ENCODE results near the gene CXCL10. TPM values are rescaled to one million over a fixed set of nuclear protein-coding genes. Genes with fewer than 3 reads are reported as not detected.
"Not testable (repeated sequence)": the region's sequence is repeated elsewhere in the genome, so short reads cannot be mapped to it uniquely, and the experiment has no call there.

Gene CXCL10
- total RNA-seq, 1 donor from 2014 or later: 12.7 TPM

DNA sequence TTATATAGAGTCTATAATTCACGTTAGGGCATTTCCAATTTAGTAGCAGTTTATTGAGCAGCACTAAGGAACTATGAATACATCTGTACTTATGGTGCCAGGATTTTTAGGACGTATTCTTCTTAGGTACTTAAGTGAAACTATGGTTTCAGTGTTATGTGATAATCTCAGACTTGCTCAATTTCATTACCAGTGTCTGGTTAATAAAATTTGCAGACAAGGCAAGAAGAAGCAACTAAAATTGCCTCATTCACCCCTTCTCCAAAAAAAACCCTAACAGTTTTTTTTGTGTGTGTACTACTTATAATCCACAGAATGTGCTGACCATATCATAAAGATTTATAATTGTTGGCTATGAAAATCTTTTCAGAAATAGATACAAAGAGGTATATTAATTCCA is 6.0 kb upstream of the CXCL10 start:
- no peak for DNase-seq (ENCODE audit: extremely low read depth, low read depth, low spot score)

DNA sequence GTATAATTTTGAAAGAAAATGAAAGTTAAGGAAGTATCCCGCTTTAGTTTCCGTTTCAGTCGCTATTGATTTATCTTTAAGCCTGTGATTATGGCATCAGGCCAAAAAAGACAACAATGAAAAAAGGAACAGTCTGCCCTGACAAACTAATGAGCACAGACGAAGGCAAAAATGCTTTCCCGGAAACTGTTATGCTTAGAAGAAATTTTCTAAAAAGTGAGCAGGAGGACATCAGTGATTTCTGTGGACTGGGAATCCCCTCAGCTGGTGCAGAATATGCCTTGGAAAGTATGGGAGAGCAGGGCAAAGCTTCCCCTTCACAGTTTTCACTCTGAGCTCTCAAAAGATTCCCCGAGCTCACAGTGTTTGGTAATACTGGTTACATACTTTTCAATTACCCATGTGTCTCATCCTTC is 5.1 kb upstream of the CXCL10 start:
- peak; percentile 29 for DNase-seq (ENCODE audit: extremely low read depth, low read depth, low spot score)

DNA sequence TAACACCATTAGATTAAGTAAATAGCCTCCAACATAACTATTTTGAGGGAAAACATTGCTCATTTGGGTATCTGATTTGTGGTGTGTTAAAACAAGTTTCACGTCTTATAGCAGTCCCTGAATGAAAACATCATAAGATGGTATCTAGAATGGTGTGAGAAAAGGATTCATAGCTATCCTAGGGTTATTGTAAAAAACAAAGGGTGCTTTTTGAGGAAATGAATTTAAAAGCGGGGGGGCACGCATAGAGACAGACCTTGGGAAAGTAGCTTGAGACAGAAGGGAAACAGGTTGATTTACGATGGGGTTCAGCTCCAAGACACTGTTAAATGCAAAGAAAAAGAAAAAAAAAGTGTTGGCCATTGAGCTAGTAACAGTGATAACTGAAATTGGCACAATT is 768 bp upstream of the CXCL10 start:
- no peak for DNase-seq (ENCODE audit: extremely low read depth, low read depth, low spot score)

DNA sequence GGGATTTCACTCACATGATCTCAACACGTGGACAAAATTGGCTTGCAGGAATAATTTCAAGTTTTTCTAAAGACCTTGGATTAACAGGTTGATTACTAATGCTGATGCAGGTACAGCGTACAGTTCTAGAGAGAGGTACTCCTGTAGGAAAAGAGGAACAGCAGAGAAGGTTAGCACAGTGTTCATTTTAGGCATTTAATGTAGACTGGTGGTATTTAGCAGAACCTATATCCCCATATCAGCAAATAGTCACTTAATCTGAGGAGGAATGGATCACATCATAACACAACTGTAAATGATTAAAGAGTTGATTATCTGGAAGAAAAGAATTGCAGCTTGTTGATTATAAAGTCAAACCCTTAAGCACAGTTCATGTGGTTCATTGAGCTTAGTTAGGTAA is 620 bp downstream of the CXCL10 start:
- no peak for DNase-seq (ENCODE audit: extremely low read depth, low read depth, low spot score)

DNA sequence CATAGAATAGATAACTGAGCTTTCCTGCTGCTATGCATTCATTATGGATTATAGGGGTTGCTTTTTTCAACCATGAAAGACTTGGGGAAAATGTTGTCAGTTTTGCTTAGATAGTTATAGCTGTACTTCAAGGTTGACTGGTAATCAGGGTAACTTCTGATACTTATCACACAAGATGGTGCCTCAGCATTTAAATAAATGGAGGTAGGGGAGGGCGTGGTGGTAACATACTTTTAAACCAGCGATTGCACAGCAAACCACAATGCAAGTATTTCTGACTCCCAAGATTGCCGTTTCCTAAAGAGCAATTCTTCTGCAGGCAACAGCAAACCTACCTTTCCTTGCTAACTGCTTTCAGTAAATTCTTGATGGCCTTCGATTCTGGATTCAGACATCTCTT is 1.3 kb downstream of the CXCL10 start:
- DNase-seq (ENCODE audit: extremely low read depth, low read depth, low spot score): no peak

DNA sequence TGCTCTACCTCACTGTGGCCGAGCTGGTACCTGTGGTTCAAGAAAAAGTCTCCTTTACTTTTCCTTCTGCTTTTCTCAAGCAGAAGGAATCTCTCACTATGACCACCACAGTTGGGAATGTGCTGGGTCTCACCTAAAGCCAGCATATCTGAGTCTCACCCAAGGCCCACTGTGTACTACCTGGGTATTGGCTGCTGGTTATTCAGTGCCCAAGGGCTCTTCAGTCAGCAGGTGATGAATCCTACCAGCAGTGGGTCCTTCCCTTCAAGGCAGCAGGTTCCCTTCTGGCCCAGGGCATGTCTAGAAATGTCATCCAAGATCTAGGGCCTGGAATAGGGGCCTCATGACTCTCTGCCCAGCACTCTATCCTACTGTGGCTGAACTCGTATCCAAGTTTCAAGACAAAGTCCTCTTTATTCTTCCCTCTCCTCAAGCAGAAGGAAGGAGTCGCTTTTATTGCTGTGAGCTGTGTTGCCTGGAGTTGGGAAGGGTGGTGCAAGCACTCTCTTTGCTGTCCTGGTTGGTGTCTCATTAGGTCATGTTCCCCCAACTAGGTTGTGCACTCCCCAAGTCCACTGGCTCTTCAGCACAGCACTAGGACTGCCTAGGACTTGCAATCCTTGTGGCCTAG is 6.1 kb downstream of the CXCL10 start:
- DNase-seq (ENCODE audit: extremely low read depth, low read depth, low spot score): no peak

DNA sequence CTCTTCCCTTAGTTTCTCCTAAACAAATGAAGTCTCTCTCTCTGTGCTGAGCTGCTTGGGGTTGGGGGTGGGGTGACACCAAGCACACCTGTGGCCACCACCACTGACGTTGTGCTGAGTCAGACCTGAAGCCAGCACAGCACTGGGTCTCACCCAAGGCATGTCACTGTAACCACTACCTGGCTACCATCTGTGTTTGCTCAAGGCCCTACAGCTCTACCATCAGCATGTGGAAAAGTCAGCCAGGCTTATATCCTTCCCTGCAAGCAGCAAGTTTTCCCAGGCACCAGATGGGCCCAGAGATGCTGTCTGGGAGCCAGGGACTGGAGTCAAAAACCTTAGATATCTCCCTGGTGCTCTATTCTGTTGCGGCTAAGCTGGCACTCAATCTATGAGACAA is 6.9 kb downstream of the CXCL10 start:
- no peak for DNase-seq (ENCODE audit: extremely low read depth, low read depth, low spot score)

DNA sequence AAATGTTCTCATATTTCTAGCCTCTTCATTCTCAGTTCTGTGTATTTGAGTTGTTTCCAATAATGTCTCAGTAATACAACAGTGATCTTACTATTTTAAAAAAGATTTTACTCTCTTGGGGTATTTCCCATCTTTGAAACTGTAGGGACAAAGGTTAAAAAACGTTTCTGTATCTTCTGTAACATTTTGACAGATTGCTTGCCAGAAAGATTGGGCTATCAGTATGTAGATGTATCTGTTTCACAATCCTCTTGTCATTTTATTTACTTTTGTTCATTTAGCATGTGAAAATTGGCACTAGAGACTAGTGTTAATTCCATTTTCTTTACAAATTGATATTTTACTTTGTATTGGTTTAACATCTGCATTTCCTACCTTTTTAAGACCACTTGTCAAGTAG is 9.8 kb downstream of the CXCL10 start:
- no peak for DNase-seq (ENCODE audit: extremely low read depth, low read depth, low spot score)

DNA sequence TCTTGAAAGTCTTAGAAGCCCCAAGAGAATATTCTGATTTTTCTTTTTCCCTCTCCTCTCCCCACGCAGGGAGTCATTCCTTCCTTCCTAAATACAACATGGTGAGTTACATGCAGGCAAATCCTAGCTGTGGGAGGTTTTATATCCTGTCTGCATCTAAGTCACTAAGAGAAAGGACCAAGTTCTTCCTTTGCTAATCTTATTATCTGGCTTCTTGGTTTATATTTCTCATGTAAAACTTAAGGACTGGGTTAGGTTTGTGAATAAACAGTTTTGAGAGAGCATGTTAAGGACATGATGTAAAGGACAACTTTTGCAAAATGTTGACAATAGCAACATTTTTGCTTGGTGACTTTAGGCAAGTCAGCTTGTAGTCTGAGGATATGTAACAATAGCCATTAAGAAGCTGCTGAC is 10.9 kb downstream of the CXCL10 start:
- DNase-seq (ENCODE audit: extremely low read depth, low read depth, low spot score): no peak

DNA sequence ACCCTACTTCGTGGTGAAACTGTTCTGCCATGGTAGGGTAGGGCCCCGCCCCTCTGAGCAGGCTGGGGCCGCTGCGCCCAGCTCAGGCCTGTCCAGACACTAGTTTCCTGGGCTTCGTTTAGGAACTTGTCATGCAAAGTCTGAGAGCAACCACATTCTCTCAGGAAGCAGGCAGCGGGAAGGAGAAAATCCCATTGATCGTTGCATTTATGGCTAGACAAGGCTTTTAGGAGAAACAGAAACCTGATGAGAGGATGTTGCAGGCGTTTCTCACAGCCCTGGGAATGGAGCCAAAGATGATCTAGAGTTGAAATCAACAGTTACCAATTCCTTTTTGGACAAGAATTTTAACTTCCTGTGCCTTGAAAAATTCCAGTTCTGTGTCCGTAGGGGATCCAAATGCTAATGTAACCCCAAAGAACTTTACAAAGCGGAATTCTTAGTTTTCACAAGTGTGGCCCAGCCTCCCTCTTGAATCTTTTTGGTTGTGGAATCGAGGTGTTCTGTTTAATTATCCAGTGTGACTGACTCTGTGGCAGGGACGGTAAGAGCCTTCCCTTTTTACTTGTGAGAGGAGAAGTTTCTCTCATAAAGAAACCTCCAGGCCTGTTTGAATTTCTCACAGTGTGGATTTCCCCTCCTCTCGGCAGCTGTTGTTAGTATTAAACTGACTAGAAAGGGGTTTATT is 11.5 kb downstream of the CXCL10 start:
- DNase-seq (ENCODE audit: extremely low read depth, low read depth, low spot score): no peak

DNA sequence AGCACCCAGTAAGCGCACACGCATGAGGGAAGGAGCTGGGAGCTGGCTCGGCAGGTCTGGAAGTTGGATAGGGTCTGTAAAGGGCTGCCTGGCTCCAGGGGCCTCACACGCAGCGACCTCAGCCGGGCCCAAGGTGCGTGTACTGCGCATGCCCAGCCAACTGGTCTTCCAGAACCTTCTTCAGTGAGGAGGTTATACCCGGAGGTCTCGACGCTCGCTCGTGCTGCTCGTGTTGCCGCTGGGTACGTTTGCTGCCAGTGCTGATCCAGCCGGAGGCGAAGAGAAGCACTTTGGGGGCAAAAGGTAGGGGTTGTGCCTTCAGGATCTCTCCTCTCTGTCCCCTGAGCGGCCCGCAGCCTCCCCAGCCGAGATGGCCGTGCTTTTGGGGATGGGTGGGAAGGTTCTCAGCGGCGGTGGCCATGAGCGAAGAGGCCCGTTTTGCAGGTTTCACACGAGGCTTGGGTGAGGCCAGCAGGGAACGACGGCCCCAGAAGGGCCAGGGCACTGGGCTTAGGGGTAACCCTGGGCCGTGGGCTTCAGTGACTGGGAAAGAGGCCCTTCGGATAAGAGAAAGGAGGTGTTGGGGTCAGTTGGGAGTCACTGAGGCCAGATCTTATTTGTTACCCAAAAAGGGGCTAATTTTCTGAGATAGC is 12.2 kb downstream of the CXCL10 start:
- DNase-seq (ENCODE audit: extremely low read depth, low read depth, low spot score): no peak

DNA sequence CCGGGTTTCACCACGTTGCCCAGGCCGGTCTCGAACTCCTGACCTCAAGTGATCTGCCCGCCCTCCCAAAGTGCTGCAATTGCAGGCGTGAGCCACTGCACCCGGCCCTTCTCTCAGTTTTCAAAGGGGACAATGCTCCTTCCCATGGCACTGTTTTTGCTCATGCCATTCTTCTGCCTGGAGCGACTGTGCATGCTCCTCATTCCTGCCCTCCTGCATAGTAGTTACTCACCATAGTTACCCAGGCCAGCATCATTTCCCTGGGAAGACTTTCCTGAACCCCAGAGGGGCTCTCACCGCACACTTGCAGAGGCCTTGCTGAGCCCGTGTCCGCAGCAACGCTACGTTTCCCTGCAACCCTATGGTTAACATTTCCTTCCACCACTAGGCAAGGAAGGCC is 12.7 kb downstream of the CXCL10 start:
- DNase-seq (ENCODE audit: extremely low read depth, low read depth, low spot score): no peak

DNA sequence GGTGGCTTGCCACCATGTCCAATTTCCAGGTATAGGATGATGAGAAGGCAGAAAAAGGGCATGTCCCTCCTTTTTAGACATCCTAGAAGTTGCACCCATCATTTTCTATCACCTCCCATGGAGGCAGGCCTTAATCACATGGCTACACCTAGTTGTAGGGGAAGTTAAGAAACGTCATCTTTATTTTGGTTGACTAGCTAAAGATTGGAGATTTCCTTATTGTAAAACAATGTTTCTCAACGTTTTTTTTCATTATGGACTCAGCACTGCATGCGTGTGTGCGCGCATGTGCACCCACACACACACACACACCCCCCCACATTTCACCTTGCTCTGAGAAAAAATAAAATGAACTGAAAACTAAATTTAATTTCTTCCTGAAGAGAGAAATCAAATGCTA is 14.0 kb downstream of the CXCL10 start:
- no peak for DNase-seq (ENCODE audit: extremely low read depth, low read depth, low spot score)

DNA sequence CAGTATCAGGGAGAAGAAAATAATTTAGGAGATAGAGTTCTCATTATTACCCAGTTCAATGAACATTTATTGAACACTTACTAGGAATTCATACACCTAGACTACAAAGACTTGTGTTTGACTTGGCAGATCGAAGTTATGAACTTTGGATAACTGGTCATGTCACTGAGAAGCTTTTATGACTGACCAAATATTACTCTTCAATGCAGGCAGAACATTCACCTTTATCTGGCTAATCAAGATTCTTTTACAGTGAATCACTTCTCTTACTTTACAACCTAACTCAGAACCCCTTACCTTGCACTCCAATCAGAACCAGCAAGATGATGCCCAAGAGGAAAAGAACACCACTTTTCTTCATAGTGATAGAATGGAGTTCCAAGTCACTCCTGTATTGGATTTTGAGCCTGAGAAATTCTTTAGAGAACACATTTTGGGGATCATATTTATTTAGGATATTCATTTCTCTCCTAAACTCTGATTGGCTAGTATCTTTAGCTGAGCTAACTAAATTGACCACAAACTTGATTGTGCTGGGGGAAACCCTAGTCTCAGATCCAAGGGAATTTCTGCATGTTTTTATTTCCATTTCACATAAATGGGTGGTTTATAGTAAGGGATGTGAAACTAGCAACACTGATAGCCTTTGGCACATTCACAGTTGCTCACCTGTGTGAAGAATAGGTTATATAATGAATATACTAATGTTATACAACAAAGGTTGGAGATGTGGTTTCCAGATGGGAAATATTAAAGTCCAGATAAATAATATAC is 16.0 kb downstream of the CXCL10 start, which contains the start of gene CXCL9:
Gene CXCL9 (minus strand): TSS at position 421 of the 774 bp plus-strand sequence. CDS start 60 bp downstream, at position 361.
- DNase-seq (ENCODE audit: extremely low read depth, low read depth, low spot score): no peak

DNA sequence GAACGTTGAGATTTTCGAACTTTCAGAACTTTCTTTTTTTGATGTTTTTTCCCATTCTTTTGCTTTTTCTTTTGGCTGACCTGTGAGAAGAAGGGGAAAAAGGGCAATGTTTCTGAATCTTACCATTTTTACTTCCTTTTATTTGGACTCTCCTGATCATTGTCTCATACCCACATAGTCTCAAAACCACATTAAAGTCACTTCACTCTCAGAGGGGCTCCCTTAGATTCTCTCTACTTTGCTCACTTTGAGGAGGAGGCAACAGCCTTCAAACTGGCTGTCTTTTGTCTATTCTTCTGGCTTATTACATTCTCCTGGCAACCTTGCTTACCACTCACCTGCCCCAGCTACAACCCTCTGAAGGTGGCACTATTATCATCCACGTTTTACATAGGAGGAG is 19.7 kb downstream of the CXCL10 start:
- no peak for DNase-seq (ENCODE audit: extremely low read depth, low read depth, low spot score)

DNA sequence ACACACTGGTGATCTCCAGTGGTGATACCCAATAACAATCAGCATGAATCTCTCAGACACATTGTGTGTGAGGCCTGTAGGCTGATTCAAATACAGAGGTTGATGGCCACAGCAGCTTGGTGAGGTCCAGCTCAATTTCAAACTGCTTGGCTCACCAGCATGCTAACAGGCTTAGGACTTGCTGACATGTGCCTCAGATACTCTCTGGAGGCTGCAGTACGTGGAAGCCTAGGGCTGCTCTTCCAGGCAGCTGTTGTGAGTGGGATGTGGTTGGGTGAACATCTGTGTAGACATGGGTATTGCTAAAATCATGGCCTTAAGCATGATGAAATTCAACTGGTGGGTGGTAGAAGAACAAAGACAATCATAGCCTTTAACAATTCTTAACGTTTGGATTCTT is 20.3 kb downstream of the CXCL10 start:
- DNase-seq (ENCODE audit: extremely low read depth, low read depth, low spot score): no peak

DNA sequence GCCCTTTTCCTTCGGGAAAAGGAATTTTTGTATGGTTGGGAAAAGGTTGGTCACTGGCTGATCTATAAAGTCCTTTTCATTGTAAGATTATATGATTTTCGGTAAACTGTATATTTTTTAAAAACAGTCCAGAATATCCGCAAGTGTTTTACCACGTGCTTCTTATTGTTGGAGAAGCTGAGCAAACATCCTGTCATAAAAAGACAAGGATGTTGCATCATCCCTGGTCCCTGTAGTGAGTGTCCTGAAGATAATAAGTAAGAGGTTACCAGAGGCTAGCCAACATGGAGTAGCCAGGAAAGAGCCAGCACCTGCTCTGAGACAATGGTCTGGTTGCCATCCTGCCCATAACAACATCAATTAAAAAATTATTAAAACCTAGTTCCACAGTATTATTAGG is 21.1 kb downstream of the CXCL10 start:
- peak; percentile 45 for DNase-seq (ENCODE audit: extremely low read depth, low read depth, low spot score)

DNA sequence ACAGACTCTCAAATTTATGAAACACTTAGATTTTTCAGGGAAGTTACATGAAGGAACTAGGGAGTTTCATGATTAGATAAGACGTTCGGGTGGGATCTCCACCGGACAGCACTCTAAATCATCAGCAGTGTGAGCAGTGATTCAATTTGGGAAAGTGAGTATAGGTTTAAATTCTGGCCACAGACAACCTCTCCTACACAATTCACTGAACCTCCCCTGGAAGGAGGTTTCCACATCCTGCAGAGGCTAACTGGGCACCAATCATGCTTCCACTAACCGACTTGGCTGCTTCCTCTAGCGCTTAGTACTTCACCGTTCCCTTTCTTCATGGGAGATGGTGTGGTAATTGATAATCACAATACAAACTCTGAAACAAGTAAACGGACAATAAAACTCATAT is 21.6 kb downstream of the CXCL10 start:
- DNase-seq (ENCODE audit: extremely low read depth, low read depth, low spot score): no peak

DNA sequence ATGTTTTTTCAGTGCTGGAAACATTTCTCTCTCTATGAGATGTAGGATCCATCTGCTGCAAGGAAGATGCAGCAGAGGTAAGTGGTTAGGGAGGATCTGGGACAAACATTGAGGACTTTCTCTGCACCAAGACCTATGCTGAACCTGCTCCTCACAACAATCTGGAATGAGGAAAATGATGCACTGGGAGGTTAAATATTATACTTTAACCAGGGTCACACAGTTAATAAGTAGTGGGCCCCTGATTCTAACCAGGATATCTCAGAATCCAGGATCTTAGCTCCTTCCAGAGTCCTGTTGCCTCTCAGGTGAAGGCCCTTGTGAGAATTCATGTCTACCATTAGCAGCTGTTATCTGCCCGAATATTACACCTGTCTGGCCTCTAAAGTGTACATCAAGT is 23.0 kb downstream of the CXCL10 start:
- no peak for DNase-seq (ENCODE audit: extremely low read depth, low read depth, low spot score)

DNA sequence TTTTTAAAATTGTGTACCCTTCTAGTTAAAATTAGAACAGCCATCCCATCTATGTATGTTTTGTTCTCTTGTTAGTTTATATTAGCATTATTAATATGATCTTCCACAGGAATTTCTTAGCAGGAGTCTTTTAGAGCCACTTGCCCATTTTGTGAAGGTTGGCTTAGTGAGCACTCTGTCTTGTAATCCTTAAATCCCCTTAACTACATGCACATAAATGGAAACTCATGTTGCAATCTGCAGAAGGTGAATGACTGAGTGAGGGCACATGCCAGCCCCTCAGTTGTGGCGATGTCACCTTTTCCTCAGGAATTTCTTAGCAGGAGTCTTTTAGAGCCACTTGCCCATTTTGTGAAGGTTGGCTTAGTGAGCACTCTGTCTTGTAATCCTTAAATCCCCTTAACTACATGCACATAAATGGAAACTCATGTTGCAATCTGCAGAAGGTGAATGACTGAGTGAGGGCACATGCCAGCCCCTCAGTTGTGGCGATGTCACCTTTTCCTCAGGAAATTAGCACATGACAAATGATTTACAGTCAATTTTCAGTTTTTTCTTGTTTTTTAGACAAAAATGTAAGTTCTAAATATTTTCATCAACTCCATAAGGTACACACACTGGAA is 24.7 kb downstream of the CXCL10 start:
- DNase-seq (ENCODE audit: extremely low read depth, low read depth, low spot score): not testable (repeated sequence)

DNA sequence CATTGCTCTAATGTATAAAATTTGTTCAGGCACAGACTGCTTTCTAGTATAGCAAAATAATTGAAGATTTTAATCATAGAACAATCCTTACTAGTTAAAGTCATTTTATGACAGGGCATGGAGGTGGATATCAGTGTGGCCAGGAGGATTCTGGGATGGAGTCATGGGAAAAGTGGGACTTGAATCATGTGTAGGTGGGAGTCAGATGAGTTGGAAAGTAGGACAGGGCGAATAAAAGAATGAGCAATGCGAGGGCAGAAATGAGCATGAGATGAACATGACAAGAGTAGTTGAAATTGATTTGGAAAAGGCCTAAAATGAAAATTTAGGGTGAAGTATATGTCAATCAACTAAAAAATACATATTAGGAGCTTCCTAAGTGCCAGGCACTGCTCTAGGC is 25.4 kb downstream of the CXCL10 start:
- no peak for DNase-seq (ENCODE audit: extremely low read depth, low read depth, low spot score)
